HEK293 (cell line): Measurements from ENCODE around the gene ST3GAL5.

Experiments used
- CTCF ChIA-PET: fragments of 350-600 bp; formaldehyde crosslinking; extraction: SDS; loops from one replicate; lab custom pipeline; 2021; ENCODE audit warnings: antibody characterized with exemption; lab: Yijun Ruan, JAX
- POLR2A ChIA-PET: fragments of 300-600 bp; formaldehyde crosslinking; extraction: SDS; loops from one replicate; lab custom pipeline; 2020; ENCODE audit warnings: antibody characterized with exemption, inconsistent platforms; lab: Yijun Ruan, JAX
- H3K27ac ChIP-seq: fragments of 200-500 bp; sonication (Bioruptor generic); 2 replicates; pipeline ENCODE4 v1.5.1; 2014; ENCODE audit warnings: low read depth, low read length, control low read depth, inconsistent platforms; ENCODE audit errors: extremely low read depth
- H3K36me3 ChIP-seq, 2 experiments: fragments of 200-500 bp in 1 of 2; sonication (Bioruptor generic) in 1 of 2; 1 replicate in 1 of 2; 2 replicates in 1 of 2; pipeline ENCODE4 v1.5.1; 2014 to 2017; ENCODE audit warnings: inconsistent platforms in 2 of 2, low read length in 2 of 2; ENCODE audit not compliant: control insufficient read depth in 2 of 2, insufficient read depth in 1 of 2
- H3K4me1 ChIP-seq: fragments of 200-500 bp; sonication (Bioruptor generic); 2 replicates; pipeline ENCODE4 v1.5.1; 2014; ENCODE audit warnings: mild to moderate bottlenecking, low read length, inconsistent platforms; ENCODE audit not compliant: control insufficient read depth, insufficient read depth
- H3K4me3 ChIP-seq: 2 replicates; pipeline ENCODE4 v1.5.1; 2011; ENCODE audit warnings: low read depth, mild to moderate bottlenecking, control low read depth, low read length, moderate library complexity
- H3K9me3 ChIP-seq: fragments of 200-500 bp; sonication (Bioruptor generic); 2 replicates; pipeline ENCODE4 v1.5.1; 2014; ENCODE audit warnings: low read depth, low read length, inconsistent platforms; ENCODE audit not compliant: control insufficient read depth, insufficient read depth
- GLIS1 ChIP-seq: fragments of 450-650 bp; formaldehyde crosslinking; IDR thresholded peaks from 2 replicates; pipeline ENCODE4 v1.5.1; 2016; ENCODE audit warnings: missing biosample characterization, missing genetic modification characterization
- HOXD13 ChIP-seq: sonication (generic); formaldehyde crosslinking; IDR thresholded peaks from 2 replicates; pipeline ENCODE4 v1.8.0; 2022; ENCODE audit warnings: missing genetic modification reagents, borderline replicate concordance
- YY2 ChIP-seq: fragments of 450-650 bp; formaldehyde crosslinking; IDR thresholded peaks from 2 replicates; pipeline ENCODE4 v1.5.1; 2016; ENCODE audit warnings: missing biosample characterization, missing genetic modification characterization
- ZIC2 ChIP-seq: fragments of 450-650 bp; formaldehyde crosslinking; IDR thresholded peaks from 2 replicates; pipeline ENCODE4 v1.5.1; 2016; ENCODE audit warnings: missing biosample characterization, missing genetic modification characterization
- ZNF114 ChIP-seq: fragments of 450-650 bp; formaldehyde crosslinking; IDR thresholded peaks from 2 replicates; pipeline ENCODE4 v1.5.0; 2017; ENCODE audit warnings: missing biosample characterization, missing genetic modification characterization
- ZNF175 ChIP-seq: fragments of 450-650 bp; formaldehyde crosslinking; IDR thresholded peaks from 2 replicates; pipeline ENCODE4 v1.5.1; 2016; ENCODE audit warnings: missing biosample characterization, missing genetic modification characterization
- ZNF449 ChIP-seq: fragments of 450-650 bp; formaldehyde crosslinking; IDR thresholded peaks from 2 replicates; pipeline ENCODE4 v1.5.1; 2017; ENCODE audit warnings: missing biosample characterization, mild to moderate bottlenecking, missing genetic modification characterization, moderate library complexity
- ZNF629 ChIP-seq: fragments of 450-650 bp; formaldehyde crosslinking; IDR thresholded peaks from 2 replicates; pipeline ENCODE4 v1.5.1; 2017; ENCODE audit warnings: missing biosample characterization, missing genetic modification characterization
- ZNF76 ChIP-seq: fragments of 450-650 bp; formaldehyde crosslinking; IDR thresholded peaks from 2 replicates; pipeline ENCODE4; 2016; ENCODE audit warnings: low read depth, missing biosample characterization, missing genetic modification characterization, borderline replicate concordance
- ZXDB ChIP-seq: fragments of 450-650 bp; formaldehyde crosslinking; IDR thresholded peaks from 2 replicates; pipeline ENCODE4 v1.5.1; 2016; ENCODE audit warnings: missing biosample characterization, missing genetic modification characterization
- TF ChIP-seq, protein P1 (sequence below): fragments of 450-650 bp; formaldehyde crosslinking; IDR thresholded peaks from 2 replicates; pipeline ENCODE4 v1.5.1; 2016; ENCODE audit warnings: missing biosample characterization, missing genetic modification characterization
- TF ChIP-seq, protein P2 (sequence below): fragments of 450-650 bp; formaldehyde crosslinking; IDR thresholded peaks from 2 replicates; pipeline ENCODE4 v1.5.1; 2016; ENCODE audit warnings: missing biosample characterization, missing genetic modification characterization

ST3GAL5 gene

DNA sequence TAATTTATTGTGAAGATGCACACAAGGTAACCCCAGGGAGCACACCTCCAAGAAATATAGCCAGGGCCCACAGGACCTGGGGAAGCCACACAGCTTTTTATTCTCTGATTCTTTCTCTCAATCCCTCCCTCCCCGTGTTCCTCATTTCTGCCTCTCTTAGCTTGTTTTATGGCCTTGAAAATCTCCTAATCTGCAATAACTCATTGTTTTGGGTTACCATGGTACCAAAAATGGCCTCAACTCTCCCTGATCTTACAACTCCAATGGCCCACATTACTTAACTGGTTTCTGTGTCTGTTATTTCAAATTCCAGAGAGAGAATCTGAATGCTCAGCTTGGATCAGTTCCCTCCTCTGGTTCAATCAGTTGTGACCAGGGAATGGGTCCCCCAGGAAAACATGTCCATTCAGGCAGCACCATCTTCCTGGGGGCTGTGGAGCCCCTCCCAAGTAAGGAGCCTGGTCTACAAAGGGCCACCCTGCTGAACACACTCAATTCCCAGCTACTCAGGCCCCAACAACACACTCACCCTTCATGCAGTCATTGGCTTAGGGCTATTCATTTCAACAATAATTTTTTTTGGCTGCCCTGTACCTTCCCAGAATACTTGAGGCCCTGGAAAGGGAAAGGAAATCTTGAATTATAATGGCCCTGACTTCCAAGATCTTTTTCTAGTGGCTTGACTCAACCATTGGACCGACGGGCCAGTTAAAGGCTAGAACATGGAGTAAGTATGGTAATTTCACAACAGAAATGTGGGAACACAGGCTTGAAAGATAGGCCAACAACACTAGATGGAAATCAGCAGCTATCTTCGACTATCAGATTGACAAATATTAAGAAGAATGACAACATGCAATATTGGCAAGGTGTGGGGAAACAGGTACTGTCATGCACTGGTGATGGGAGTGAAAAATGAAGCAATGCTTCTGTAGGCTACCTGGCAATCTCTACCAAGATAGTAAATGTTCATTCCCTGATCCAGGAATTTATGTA lies 41.6 kb upstream of the ST3GAL5 start (continued):
- TF ChIP-seq, protein P1, sequence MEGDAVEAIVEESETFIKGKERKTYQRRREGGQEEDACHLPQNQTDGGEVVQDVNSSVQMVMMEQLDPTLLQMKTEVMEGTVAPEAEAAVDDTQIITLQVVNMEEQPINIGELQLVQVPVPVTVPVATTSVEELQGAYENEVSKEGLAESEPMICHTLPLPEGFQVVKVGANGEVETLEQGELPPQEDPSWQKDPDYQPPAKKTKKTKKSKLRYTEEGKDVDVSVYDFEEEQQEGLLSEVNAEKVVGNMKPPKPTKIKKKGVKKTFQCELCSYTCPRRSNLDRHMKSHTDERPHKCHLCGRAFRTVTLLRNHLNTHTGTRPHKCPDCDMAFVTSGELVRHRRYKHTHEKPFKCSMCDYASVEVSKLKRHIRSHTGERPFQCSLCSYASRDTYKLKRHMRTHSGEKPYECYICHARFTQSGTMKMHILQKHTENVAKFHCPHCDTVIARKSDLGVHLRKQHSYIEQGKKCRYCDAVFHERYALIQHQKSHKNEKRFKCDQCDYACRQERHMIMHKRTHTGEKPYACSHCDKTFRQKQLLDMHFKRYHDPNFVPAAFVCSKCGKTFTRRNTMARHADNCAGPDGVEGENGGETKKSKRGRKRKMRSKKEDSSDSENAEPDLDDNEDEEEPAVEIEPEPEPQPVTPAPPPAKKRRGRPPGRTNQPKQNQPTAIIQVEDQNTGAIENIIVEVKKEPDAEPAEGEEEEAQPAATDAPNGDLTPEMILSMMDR (tag by site-specific recombination) = no peak
- TF ChIP-seq ZXDB (no peak), ZNF629 (tag by site-specific recombination) (no peak), ZNF449 (no peak)

DNA sequence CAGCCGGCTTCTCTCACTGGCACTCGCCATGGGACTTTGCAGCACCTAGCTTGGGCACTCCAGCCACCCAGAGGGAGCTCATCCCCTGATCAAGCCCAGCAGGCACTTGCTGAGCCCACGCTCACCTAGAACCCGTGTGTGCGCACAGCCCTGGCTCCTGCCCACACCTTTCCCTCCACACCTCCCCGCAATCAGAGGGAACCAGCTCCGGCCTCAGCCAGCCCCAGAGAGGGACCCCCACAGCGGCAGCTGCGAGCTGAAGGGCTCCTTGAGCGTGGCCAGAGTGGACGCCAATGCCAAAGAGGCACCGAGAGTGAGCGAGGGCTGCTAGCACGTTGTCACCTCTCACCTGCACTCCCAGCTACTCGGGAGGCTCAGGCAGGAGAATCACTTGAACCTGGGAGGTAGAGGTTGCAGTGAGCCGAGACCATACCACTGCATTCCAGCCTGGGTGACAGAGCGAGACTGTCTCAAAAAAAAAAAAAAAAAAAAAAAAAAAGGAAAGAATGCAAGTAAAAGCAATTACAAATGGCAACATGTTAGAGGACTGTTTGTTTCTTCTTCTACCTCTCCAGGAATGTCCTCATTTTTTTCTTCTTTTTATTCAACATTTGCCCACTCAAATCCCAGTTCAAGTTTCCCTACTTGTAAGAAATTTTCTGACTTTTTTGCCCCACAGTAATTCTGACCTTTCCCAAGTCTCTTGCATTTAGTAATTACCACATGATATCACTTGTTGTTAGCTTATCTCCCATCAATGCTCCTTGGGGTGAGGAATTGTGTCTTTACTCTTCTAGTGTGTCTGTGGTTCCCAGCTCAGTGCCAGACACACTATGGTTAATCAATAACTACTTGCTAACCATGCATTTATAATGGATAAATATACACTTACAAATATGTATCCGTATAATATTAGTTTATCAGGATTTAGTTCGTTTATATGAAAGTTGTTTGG lies 40.6 kb upstream of the ST3GAL5 start:
- no peak overlapping the region for H3K27ac ChIP-seq
- no peaks in the 10 kb centered on the region for H3K4me1 ChIP-seq
- no peak overlapping the region for H3K4me3 ChIP-seq
- ChIA-PET POLR2A (no interaction called here), CTCF (interaction anchor here (0.6 to 1.2 kb wide), 4 partner anchors 40 to 818 kb away, joined by 3 read pairs; no protein-coding TSS in a partner anchor)
- TF ChIP-seq ZNF175 = no peak
- no peak for TF ChIP-seq HOXD13
- TF ChIP-seq, protein P2, sequence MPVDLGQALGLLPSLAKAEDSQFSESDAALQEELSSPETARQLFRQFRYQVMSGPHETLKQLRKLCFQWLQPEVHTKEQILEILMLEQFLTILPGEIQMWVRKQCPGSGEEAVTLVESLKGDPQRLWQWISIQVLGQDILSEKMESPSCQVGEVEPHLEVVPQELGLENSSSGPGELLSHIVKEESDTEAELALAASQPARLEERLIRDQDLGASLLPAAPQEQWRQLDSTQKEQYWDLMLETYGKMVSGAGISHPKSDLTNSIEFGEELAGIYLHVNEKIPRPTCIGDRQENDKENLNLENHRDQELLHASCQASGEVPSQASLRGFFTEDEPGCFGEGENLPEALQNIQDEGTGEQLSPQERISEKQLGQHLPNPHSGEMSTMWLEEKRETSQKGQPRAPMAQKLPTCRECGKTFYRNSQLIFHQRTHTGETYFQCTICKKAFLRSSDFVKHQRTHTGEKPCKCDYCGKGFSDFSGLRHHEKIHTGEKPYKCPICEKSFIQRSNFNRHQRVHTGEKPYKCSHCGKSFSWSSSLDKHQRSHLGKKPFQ (tag by site-specific recombination) = no peak
- no peaks in the 10 kb centered on the region for H3K9me3 ChIP-seq
- H3K36me3 ChIP-seq = no peaks in the 10 kb centered on the region

GRCh38 chr2:85926931-85927661 lies 38.3 kb upstream of the ST3GAL5 start:
- no peak for TF ChIP-seq ZNF114 (tag by site-specific recombination)
- TF ChIP-seq ZNF76 (tag by site-specific recombination) = no peak
- peak; percentile 80 for TF ChIP-seq ZIC2 (tag by site-specific recombination)
- no peak for TF ChIP-seq HOXD13
- TF ChIP-seq YY2 (tag by site-specific recombination) = no peak
- TF ChIP-seq GLIS1 = peak; percentile 9; the same call in 1 of the 2 replicates
- Histone ChIP-seq H3K9me3 (no peaks in the 10 kb centered on the region), H3K36me3 (no peaks in the 10 kb centered on the region), H3K4me1 (no peaks in the 10 kb centered on the region), H3K4me3 (no peak overlapping the region), H3K27ac (no peak overlapping the region)
- POLR2A ChIA-PET = interaction anchor here (0.6 kb wide), 1 partner anchor 473 kb away, joined by 4 read pairs; no protein-coding TSS in a partner anchor
- CTCF ChIA-PET = interaction anchor here (1.4 kb wide), 1 partner anchor 38 kb away, joined by 6 read pairs; no protein-coding TSS in a partner anchor
